ENCODE data around the gene ANKRD28.

Gene ANKRD28

GRCh38 chr3:15800780-15801179 lies 3.0 kb upstream of the ANKRD28 start:
- no peak for TF ChIP-seq POLR2A (IDR thresholded peaks at IDR 0.05; ENCODE audit: low read depth, low read length)
- FAIRE-seq (no peak), DNase-seq (ENCODE audit: insufficient read length) (no peak)

- DNase-seq (ENCODE audit: insufficient read length), result no peak
- no peak for TF ChIP-seq POLR2AphosphoS5 (IDR thresholded peaks at IDR 0.05; ENCODE audit: low read depth, low read length)
- TF ChIP-seq POLR2A (IDR thresholded peaks at IDR 0.05; ENCODE audit: low read depth, low read length), result no peak
- no peak for TF ChIP-seq TAF1 (IDR thresholded peaks at IDR 0.05; ENCODE audit: borderline replicate concordance, low read depth, low read length)
- peak; percentile 27 for FAIRE-seq
Observed at GRCh38 chr3:15800327-15800726, 2.5 kb upstream of the ANKRD28 start.

- FAIRE-seq (no peak), DNase-seq (ENCODE audit: insufficient read length) (no peak)
- no peak for TF ChIP-seq TAF1 (IDR thresholded peaks at IDR 0.05; ENCODE audit: borderline replicate concordance, low read depth, low read length)
- TF ChIP-seq POLR2A (IDR thresholded peaks at IDR 0.05; ENCODE audit: low read depth, low read length), result no peak
- no peak for TF ChIP-seq POLR2AphosphoS5 (IDR thresholded peaks at IDR 0.05; ENCODE audit: low read depth, low read length)
Observed at GRCh38 chr3:15798533-15799245, 910 bp upstream of the ANKRD28 start.

GRCh38 chr3:15796771-15797641 lies 773 bp downstream of the ANKRD28 start:
- DNase-seq (ENCODE audit: insufficient read length) (no peak), FAIRE-seq (peak; percentile 74)
- TF ChIP-seq TAF1 (IDR thresholded peaks at IDR 0.05; ENCODE audit: borderline replicate concordance, low read depth, low read length) (no peak), POLR2AphosphoS5 (IDR thresholded peaks at IDR 0.05; ENCODE audit: low read depth, low read length) (no peak), POLR2A (IDR thresholded peaks at IDR 0.05; ENCODE audit: low read depth, low read length) (no peak)

GRCh38 chr3:15796331-15796730 lies 1.4 kb downstream of the ANKRD28 start:
- FAIRE-seq, result peak; percentile 40
- TF ChIP-seq TAF1 (IDR thresholded peaks at IDR 0.05; ENCODE audit: borderline replicate concordance, low read depth, low read length), result no peak
- no peak for TF ChIP-seq POLR2A (IDR thresholded peaks at IDR 0.05; ENCODE audit: low read depth, low read length)
- no peak for TF ChIP-seq POLR2AphosphoS5 (IDR thresholded peaks at IDR 0.05; ENCODE audit: low read depth, low read length)
- no peak for DNase-seq (ENCODE audit: insufficient read length)

- no peak for DNase-seq (ENCODE audit: insufficient read length)
Observed at GRCh38 chr3:15795651-15796308, 2.0 kb downstream of the ANKRD28 start.

GRCh38 chr3:15794842-15795650 lies 2.7 kb downstream of the ANKRD28 start:
- no peak for TF ChIP-seq POLR2AphosphoS5 (IDR thresholded peaks at IDR 0.05; ENCODE audit: low read depth, low read length)
- TF ChIP-seq POLR2A (IDR thresholded peaks at IDR 0.05; ENCODE audit: low read depth, low read length), result no peak
- TF ChIP-seq TAF1 (IDR thresholded peaks at IDR 0.05; ENCODE audit: borderline replicate concordance, low read depth, low read length), result no peak
- no peak for DNase-seq (ENCODE audit: insufficient read length)
- FAIRE-seq, result peak; percentile 56

More at GRCh38 chr3:15795651-15796308, 2.0 kb downstream of the ANKRD28 start:
- no peak for FAIRE-seq
- TF ChIP-seq POLR2A (IDR thresholded peaks at IDR 0.05; ENCODE audit: low read depth, low read length) (no peak), TAF1 (IDR thresholded peaks at IDR 0.05; ENCODE audit: borderline replicate concordance, low read depth, low read length) (no peak), POLR2AphosphoS5 (IDR thresholded peaks at IDR 0.05; ENCODE audit: low read depth, low read length) (no peak)

- FAIRE-seq, result peak; percentile 44
- DNase-seq (ENCODE audit: insufficient read length), result no peak
- TF ChIP-seq TAF1 (IDR thresholded peaks at IDR 0.05; ENCODE audit: borderline replicate concordance, low read depth, low read length), result no peak
- TF ChIP-seq POLR2AphosphoS5 (IDR thresholded peaks at IDR 0.05; ENCODE audit: low read depth, low read length), result no peak
- TF ChIP-seq POLR2A (IDR thresholded peaks at IDR 0.05; ENCODE audit: low read depth, low read length), result no peak
Observed at GRCh38 chr3:15794303-15794771, 3.4 kb downstream of the ANKRD28 start.

GRCh38 chr3:15791525-15791924 lies 6.3 kb downstream of the ANKRD28 start:
- FAIRE-seq (no peak), DNase-seq (ENCODE audit: insufficient read length) (no peak)
- TF ChIP-seq POLR2A (IDR thresholded peaks at IDR 0.05; ENCODE audit: low read depth, low read length) (no peak), TAF1 (IDR thresholded peaks at IDR 0.05; ENCODE audit: borderline replicate concordance, low read depth, low read length) (no peak), POLR2AphosphoS5 (IDR thresholded peaks at IDR 0.05; ENCODE audit: low read depth, low read length) (no peak)

GRCh38 chr3:15787941-15788340 lies 9.8 kb downstream of the ANKRD28 start:
- TF ChIP-seq POLR2A (IDR thresholded peaks at IDR 0.05; ENCODE audit: low read depth, low read length), result no peak
- DNase-seq (ENCODE audit: insufficient read length), result no peak
- no peak for FAIRE-seq

GRCh38 chr3:15787526-15787925 lies 10.3 kb downstream of the ANKRD28 start:
- no peak for DNase-seq (ENCODE audit: insufficient read length)
- FAIRE-seq, result no peak
- no peak for TF ChIP-seq POLR2AphosphoS5 (IDR thresholded peaks at IDR 0.05; ENCODE audit: low read depth, low read length)
- TF ChIP-seq TAF1 (IDR thresholded peaks at IDR 0.05; ENCODE audit: borderline replicate concordance, low read depth, low read length), result no peak
- no peak for TF ChIP-seq POLR2A (IDR thresholded peaks at IDR 0.05; ENCODE audit: low read depth, low read length)
